B cell (primary cell): ENCODE results near the gene GIPC1. TPM values are rescaled to one million over a fixed set of nuclear protein-coding genes. Genes with fewer than 3 reads are reported as not detected.

Experiments
- ATAC-seq: fragments of 200-7000 bp; cut with Tn5 transposase; one replicate; pipeline ENCODE4 v1.10.0; 2021; ENCODE audit warnings: low read depth, mild to moderate bottlenecking, moderate number of reproducible peaks, moderate library complexity
- CTCF ChIA-PET: fragments of 350-600 bp; sonication (Branson Sonifier 250); formaldehyde crosslinking; loops from one replicate; lab custom pipeline; 2021; ENCODE audit warnings: antibody characterized with exemption, inconsistent platforms; lab: Charles Lee
- POLR2A ChIA-PET: fragments of 350-600 bp; sonication (Branson Sonifier 250); formaldehyde crosslinking; loops from one replicate; lab custom pipeline; 2021; ENCODE audit warnings: antibody characterized with exemption; lab: Charles Lee
- DNase-seq: peaks from one replicate; pipeline ENCODE4 v3.0.0; 2013
- H2AFZ ChIP-seq: 2 replicates; pipeline ENCODE4 v1.6.1; 2012; ENCODE audit warnings: mild to moderate bottlenecking, low read depth, low read length; ENCODE audit not compliant: insufficient read depth, poor library complexity, severe bottlenecking
- H3K27ac ChIP-seq, 2 donors: 1 replicate in 1 of 2; 2 replicates in 1 of 2; pipeline ENCODE4 v1.5.1; 2012 to 2013; ENCODE audit warnings: low read length in 2 of 2, mild to moderate bottlenecking in 2 of 2, moderate library complexity in 1 of 2
- H3K27me3 ChIP-seq, 4 experiments: fragments of 200-600 bp in 1 of 4; sonication (generic) in 1 of 4; replicated peaks in 1 of 4; 1 replicate in 2 of 4; 2 replicates in 2 of 4; pipeline versions ENCODE4 v1.6.1 to v1.7.0; 2013 to 2016; ENCODE audit warnings: low read length in 3 of 4, mild to moderate bottlenecking in 2 of 4, mixed read lengths in 1 of 4, moderate library complexity in 1 of 4; ENCODE audit not compliant: insufficient read depth in 4 of 4, control insufficient read depth in 3 of 4; ENCODE audit errors: control extremely low read depth in 1 of 4
- H3K36me3 ChIP-seq, 2 experiments: replicated peaks in 1 of 2; 1 replicate in 1 of 2; 2 replicates in 1 of 2; pipeline versions ENCODE4 v1.6.1 to v1.7.1; 2013; ENCODE audit warnings: low read length in 1 of 2; ENCODE audit not compliant: insufficient read depth in 2 of 2, control insufficient read depth in 1 of 2; ENCODE audit errors: control extremely low read depth in 1 of 2, extremely low read depth in 1 of 2
- H3K4me1 ChIP-seq, 2 donors: fragments of 200-600 bp in 1 of 2; sonication (generic) in 1 of 2; 1 replicate in 1 of 2; 2 replicates in 1 of 2; pipeline versions ENCODE4 v1.5.1 to v1.6.1; 2013 to 2017; ENCODE audit warnings: low read length in 2 of 2; ENCODE audit not compliant: control insufficient read depth in 2 of 2, insufficient read depth in 2 of 2
- H3K4me2 ChIP-seq: replicated peaks from 2 replicates; pipeline ENCODE3; 2012; ENCODE audit warnings: mild to moderate bottlenecking, low read depth, low read length; ENCODE audit not compliant: poor library complexity, severe bottlenecking
- H3K4me3 ChIP-seq, 5 experiments: fragments of 200-600 bp in 1 of 5; sonication (generic) in 1 of 5; 1 replicate in 3 of 5; 2 replicates in 2 of 5; pipeline versions ENCODE4 v1.5.1 to v1.7.0; 2011 to 2016; ENCODE audit warnings: low read length in 4 of 5, mild to moderate bottlenecking in 4 of 5, low read depth in 2 of 5, control low read depth in 1 of 5, moderate library complexity in 1 of 5; ENCODE audit not compliant: insufficient read depth in 1 of 5; ENCODE audit errors: control extremely low read depth in 1 of 5, extremely low read depth in 1 of 5
- H3K79me2 ChIP-seq: fragments of 200-600 bp; sonication (generic); one replicate; pipeline ENCODE4 v1.6.0; 2016; ENCODE audit warnings: low read length; ENCODE audit not compliant: control insufficient read depth, insufficient read depth
- H3K9ac ChIP-seq: fragments of 200-600 bp; sonication (generic); 2 replicates; pipeline ENCODE4 v1.6.1; 2017; ENCODE audit warnings: mild to moderate bottlenecking, low read length, moderate library complexity
- H3K9me3 ChIP-seq, 3 donors: one replicate each; pipeline versions ENCODE4 v1.6.1 to v1.7.1; 2013; ENCODE audit warnings: low read length in 2 of 3; ENCODE audit not compliant: control insufficient read depth in 2 of 3, insufficient read depth in 1 of 3; ENCODE audit errors: control extremely low read depth in 1 of 3
- H4K20me1 ChIP-seq: 2 replicates; pipeline ENCODE4 v1.6.0; 2012; ENCODE audit warnings: mild to moderate bottlenecking, low read length; ENCODE audit not compliant: insufficient read depth, control insufficient read depth, poor library complexity, severe bottlenecking
- H3K27ac Mint-ChIP-seq: one replicate; pipeline ENCODE4 v1.8.0; 2021; ENCODE audit warnings: mixed read lengths
- H3K27me3 Mint-ChIP-seq: one replicate; pipeline ENCODE4 v1.8.0; 2021; ENCODE audit warnings: mixed read lengths
- H3K4me1 Mint-ChIP-seq: one replicate; pipeline ENCODE4 v1.8.0; 2021; ENCODE audit warnings: mixed read lengths
- H3K4me3 Mint-ChIP-seq: one replicate; pipeline ENCODE4 v1.8.0; 2021; ENCODE audit warnings: mixed read lengths
- H3K9me3 Mint-ChIP-seq: one replicate; pipeline ENCODE4 v1.8.0; 2022; ENCODE audit warnings: mixed read lengths; ENCODE audit not compliant: insufficient read depth
- EZH2 ChIP-seq: IDR thresholded peaks from 2 replicates; pipeline ENCODE4 v1.6.1; 2012; ENCODE audit warnings: borderline replicate concordance, low read depth, mild to moderate bottlenecking, moderate library complexity, low read length; ENCODE audit not compliant: insufficient read depth, poor library complexity, severe bottlenecking
- WGBS: methylation state at CpG from one replicate; pipeline ENCODE4 v1.1.5; 2013; ENCODE audit warnings: missing lambda C conversion rate; ENCODE audit not compliant: insufficient coverage; 5-methylcytosine and 5-hydroxymethylcytosine counted together
- intact Hi-C: fragments of 100-400 bp; cut with micrococcal nuclease; formaldehyde crosslinking; loops from one replicate; pipeline ENCODE4 v1.10.0; 2022
- polyA plus RNA-seq: library from polyadenylated mRNA; depleted of rRNA; stranded (reverse); fragments of >200 nt; gene quantifications from 2 replicates; pipeline ENCODE4 v1.2.3, GENCODE V29; 2012
- total RNA-seq, 2 donors: library from RNA; stranded (reverse); fragments of 120-200 nt in 1 of 2; gene quantifications; 1 replicate in 1 of 2; 2 replicates in 1 of 2; pipeline versions ENCODE4 v1.2.3 to v1.2.4, GENCODE V29; 2013 to 2022
- TF ChIP-seq, protein P1 (sequence below): fragments of 200-600 bp; IDR thresholded peaks from one replicate; pipeline ENCODE4 v1.8.0; 2022; ENCODE audit warnings: antibody characterized with exemption, mild to moderate bottlenecking

The GIPC1 gene
- total and polyA plus RNA-seq, 2 donors (not counting 1 experiment from before 2014, with no cell fraction given) = 11.3 to 12.0 TPM

- peak; percentile 78 for DNase-seq
- CTCF ChIA-PET = no interaction called here
- Histone ChIP-seq H3K79me2 (peaks cover 54% of the 10 kb centered on the region), H2AFZ (peak overlapping the region; percentile 78), H3K4me1 (peaks cover 21 to 29% of the 10 kb centered on the region in 2 donors), H3K27ac (peak overlapping the region; percentile 76 to 86), H3K4me2 (peak overlapping the region; percentile 92), H4K20me1 (peaks cover 15% of the 10 kb centered on the region), H3K4me3 (peak overlapping the region; percentile 14 to 78 (median 77)), H3K27me3 (peaks cover 0 to 3% (median 0%) of the 10 kb centered on the region in 4 experiments), H3K9me3 (peaks cover 0 to 3% (median 0%) of the 10 kb centered on the region in 3 donors), H3K36me3 (no peaks in the 10 kb centered on the region), H3K9ac (peak overlapping the region; percentile 88)
- peak; percentile 44 for ATAC-seq
- H3K4me3 Mint-ChIP-seq = peak overlapping the region; percentile 83
- 2% methylated on average over 39 of the region's 52 CpGs for WGBS
- H3K27ac Mint-ChIP-seq = peak overlapping the region; percentile 89
- no peaks in the 10 kb centered on the region for H3K27me3 Mint-ChIP-seq
- TF ChIP-seq, protein P1, sequence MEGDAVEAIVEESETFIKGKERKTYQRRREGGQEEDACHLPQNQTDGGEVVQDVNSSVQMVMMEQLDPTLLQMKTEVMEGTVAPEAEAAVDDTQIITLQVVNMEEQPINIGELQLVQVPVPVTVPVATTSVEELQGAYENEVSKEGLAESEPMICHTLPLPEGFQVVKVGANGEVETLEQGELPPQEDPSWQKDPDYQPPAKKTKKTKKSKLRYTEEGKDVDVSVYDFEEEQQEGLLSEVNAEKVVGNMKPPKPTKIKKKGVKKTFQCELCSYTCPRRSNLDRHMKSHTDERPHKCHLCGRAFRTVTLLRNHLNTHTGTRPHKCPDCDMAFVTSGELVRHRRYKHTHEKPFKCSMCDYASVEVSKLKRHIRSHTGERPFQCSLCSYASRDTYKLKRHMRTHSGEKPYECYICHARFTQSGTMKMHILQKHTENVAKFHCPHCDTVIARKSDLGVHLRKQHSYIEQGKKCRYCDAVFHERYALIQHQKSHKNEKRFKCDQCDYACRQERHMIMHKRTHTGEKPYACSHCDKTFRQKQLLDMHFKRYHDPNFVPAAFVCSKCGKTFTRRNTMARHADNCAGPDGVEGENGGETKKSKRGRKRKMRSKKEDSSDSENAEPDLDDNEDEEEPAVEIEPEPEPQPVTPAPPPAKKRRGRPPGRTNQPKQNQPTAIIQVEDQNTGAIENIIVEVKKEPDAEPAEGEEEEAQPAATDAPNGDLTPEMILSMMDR = peak; percentile 14
- TF ChIP-seq EZH2 = no peak
- POLR2A ChIA-PET = interaction anchor here (0.5 to 1.6 kb wide), 3 partner anchors 10 to 293 kb away, joined by 4 to 5 read pairs (median 4); no protein-coding TSS in a partner anchor
- intact Hi-C loops = no loop called here
- no peaks in the 10 kb centered on the region for H3K9me3 Mint-ChIP-seq
- H3K4me1 Mint-ChIP-seq = peaks cover 33% of the 10 kb centered on the region
These were observed 62.1 kb downstream of the GIPC1 start for GRCh38 chr19:14433554-14434501.
